ENCODE measurements around the gene KRTCAP3. TPM values are rescaled to one million over a fixed set of nuclear protein-coding genes. Genes with fewer than 3 reads are reported as not detected.

KRTCAP3 gene
- total RNA-seq, 1 donor from 2014 or later = 1.4 TPM

DNA sequence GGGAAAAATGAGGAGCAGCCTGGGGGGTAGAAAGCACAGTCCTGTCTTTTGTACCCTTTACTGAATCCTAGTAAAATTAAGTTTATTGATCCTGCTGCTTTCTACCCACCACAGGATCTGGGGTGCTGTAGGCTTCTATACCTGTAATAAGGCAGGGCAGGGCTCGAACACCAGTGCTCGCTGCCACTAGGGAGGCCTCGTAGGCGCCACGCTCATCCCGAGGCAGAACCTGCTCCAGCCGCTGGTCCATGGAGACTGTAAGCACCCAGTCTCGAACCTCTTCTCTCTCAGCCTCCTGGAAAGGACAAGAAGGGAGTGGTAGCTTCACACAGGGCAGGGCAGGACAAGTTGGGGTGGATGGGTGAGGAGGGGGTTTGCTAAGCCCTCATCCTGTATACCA, 3.0 kb downstream of the KRTCAP3 start:
- Mint-ChIP-seq H3K36me3 (ENCODE audit: low read depth, unreplicated experiment) (peaks cover 36% of the 10 kb centered on the region), H3K4me1 (ENCODE audit: low read depth, unreplicated experiment) (peaks cover 2% of the 10 kb centered on the region), H3K27ac (ENCODE audit: unreplicated experiment) (no peak overlapping the region), H3K27me3 (ENCODE audit: low read depth, unreplicated experiment) (no peaks in the 10 kb centered on the region), H3K4me3 (ENCODE audit: unreplicated experiment) (no peak overlapping the region), H3K9me3 (ENCODE audit: unreplicated experiment) (no peaks in the 10 kb centered on the region)
- H3K4me3 ChIP-seq (ENCODE audit: insufficient read depth, low read depth, low read length) = no peak overlapping the region
- FAIRE-seq (no peak), DNase-seq (ENCODE audit: low read depth) (no peak)
- H3K27me3 ChIP-seq (ENCODE audit: insufficient read depth, low read length) = no peaks in the 10 kb centered on the region
- H3K4me2 ChIP-seq (ENCODE audit: low read length) = no peak overlapping the region
- H3K4me1 ChIP-seq (ENCODE audit: insufficient read depth, low read length) = no peaks in the 10 kb centered on the region
- no peaks in the 10 kb centered on the region for H3K79me2 ChIP-seq (ENCODE audit: insufficient read depth, low read length)
- H2AFZ ChIP-seq (ENCODE audit: low read depth, low read length) = no peak overlapping the region
- TF ChIP-seq, protein P1, sequence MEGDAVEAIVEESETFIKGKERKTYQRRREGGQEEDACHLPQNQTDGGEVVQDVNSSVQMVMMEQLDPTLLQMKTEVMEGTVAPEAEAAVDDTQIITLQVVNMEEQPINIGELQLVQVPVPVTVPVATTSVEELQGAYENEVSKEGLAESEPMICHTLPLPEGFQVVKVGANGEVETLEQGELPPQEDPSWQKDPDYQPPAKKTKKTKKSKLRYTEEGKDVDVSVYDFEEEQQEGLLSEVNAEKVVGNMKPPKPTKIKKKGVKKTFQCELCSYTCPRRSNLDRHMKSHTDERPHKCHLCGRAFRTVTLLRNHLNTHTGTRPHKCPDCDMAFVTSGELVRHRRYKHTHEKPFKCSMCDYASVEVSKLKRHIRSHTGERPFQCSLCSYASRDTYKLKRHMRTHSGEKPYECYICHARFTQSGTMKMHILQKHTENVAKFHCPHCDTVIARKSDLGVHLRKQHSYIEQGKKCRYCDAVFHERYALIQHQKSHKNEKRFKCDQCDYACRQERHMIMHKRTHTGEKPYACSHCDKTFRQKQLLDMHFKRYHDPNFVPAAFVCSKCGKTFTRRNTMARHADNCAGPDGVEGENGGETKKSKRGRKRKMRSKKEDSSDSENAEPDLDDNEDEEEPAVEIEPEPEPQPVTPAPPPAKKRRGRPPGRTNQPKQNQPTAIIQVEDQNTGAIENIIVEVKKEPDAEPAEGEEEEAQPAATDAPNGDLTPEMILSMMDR (IDR thresholded peaks at IDR 0.05; ENCODE audit: insufficient read depth, low read depth, low read length) = no peak
- no peak for TF ChIP-seq EZH2 (IDR thresholded peaks at IDR 0.05; ENCODE audit: insufficient read depth, low read length)
- no peak overlapping the region for H3K27ac ChIP-seq (ENCODE audit: low read depth, low read length)
- no peaks in the 10 kb centered on the region for H3K9me3 ChIP-seq (ENCODE audit: insufficient read depth, low read depth, low read length)
- peaks cover 16% of the 10 kb centered on the region for H4K20me1 ChIP-seq (ENCODE audit: insufficient read depth, low read length)
- H3K36me3 ChIP-seq (ENCODE audit: insufficient read depth, low read length) = peaks cover 24% of the 10 kb centered on the region
- no peak overlapping the region for H3K9ac ChIP-seq (ENCODE audit: low read length)

DNA sequence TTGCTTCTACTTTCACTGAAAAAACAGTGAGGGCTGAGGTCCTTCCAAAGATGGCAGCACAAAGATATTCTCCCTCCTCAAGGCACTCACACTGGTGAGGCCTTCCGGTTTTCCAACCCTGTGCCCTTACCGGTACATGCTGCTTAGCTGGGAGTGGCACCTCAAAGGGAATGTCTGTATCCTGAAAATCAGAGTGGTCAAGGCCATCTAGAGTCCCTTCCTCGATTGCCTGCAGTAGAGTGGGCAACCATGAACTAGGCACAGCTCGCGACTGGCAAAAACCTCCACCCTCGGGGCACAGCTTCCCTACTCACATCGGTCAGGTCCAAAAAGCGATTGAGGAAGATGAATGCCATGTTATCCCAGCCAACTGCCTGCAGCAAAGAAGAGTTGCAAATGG, 3.4 kb downstream of the KRTCAP3 start:
- Histone ChIP-seq H3K9ac (ENCODE audit: low read length) (no peak overlapping the region), H3K79me2 (ENCODE audit: insufficient read depth, low read length) (no peaks in the 10 kb centered on the region), H3K4me2 (ENCODE audit: low read length) (no peak overlapping the region), H2AFZ (ENCODE audit: low read depth, low read length) (no peak overlapping the region), H4K20me1 (ENCODE audit: insufficient read depth, low read length) (peaks cover 12% of the 10 kb centered on the region), H3K9me3 (ENCODE audit: insufficient read depth, low read depth, low read length) (no peaks in the 10 kb centered on the region), H3K4me3 (ENCODE audit: insufficient read depth, low read depth, low read length) (no peak overlapping the region), H3K36me3 (ENCODE audit: insufficient read depth, low read length) (peaks cover 20% of the 10 kb centered on the region), H3K4me1 (ENCODE audit: insufficient read depth, low read length) (no peaks in the 10 kb centered on the region), H3K27ac (ENCODE audit: low read depth, low read length) (no peak overlapping the region), H3K27me3 (ENCODE audit: insufficient read depth, low read length) (no peaks in the 10 kb centered on the region)
- Mint-ChIP-seq H3K36me3 (ENCODE audit: low read depth, unreplicated experiment) (peaks cover 32% of the 10 kb centered on the region), H3K4me1 (ENCODE audit: low read depth, unreplicated experiment) (peaks cover 2% of the 10 kb centered on the region), H3K27ac (ENCODE audit: unreplicated experiment) (no peak overlapping the region), H3K4me3 (ENCODE audit: unreplicated experiment) (no peak overlapping the region), H3K9me3 (ENCODE audit: unreplicated experiment) (no peaks in the 10 kb centered on the region), H3K27me3 (ENCODE audit: low read depth, unreplicated experiment) (no peaks in the 10 kb centered on the region)
- no peak for DNase-seq (ENCODE audit: low read depth)
- TF ChIP-seq, protein P1 (IDR thresholded peaks at IDR 0.05; ENCODE audit: insufficient read depth, low read depth, low read length) = no peak
- no peak for TF ChIP-seq EZH2 (IDR thresholded peaks at IDR 0.05; ENCODE audit: insufficient read depth, low read length)
- FAIRE-seq = no peak

DNA sequence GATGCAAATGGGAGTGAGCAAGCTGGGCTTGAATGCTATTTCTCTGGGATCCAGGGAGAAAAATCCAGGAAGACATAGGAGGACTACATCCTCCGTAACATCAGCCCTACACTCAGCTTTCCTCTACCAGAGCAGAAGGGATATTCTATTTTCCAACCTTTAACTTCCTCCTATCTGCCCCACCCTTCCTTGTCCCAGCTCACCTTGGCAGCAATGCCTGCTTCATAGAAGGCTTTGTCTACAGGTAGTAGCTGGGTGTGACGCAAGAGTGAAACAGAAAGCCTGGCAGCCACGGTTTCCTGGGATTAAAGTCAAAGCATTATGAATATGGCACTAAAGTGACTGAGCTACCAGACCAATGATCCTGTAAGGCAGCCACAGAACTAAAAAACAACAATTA, 3.9 kb downstream of the KRTCAP3 start:
- Histone ChIP-seq H3K9ac (ENCODE audit: low read length) (no peak overlapping the region), H3K27me3 (ENCODE audit: insufficient read depth, low read length) (no peaks in the 10 kb centered on the region), H3K36me3 (ENCODE audit: insufficient read depth, low read length) (peaks cover 15% of the 10 kb centered on the region), H3K4me1 (ENCODE audit: insufficient read depth, low read length) (no peaks in the 10 kb centered on the region), H3K4me3 (ENCODE audit: insufficient read depth, low read depth, low read length) (no peak overlapping the region), H3K27ac (ENCODE audit: low read depth, low read length) (no peak overlapping the region), H4K20me1 (ENCODE audit: insufficient read depth, low read length) (peaks cover 8% of the 10 kb centered on the region), H3K79me2 (ENCODE audit: insufficient read depth, low read length) (no peaks in the 10 kb centered on the region), H3K4me2 (ENCODE audit: low read length) (no peak overlapping the region), H3K9me3 (ENCODE audit: insufficient read depth, low read depth, low read length) (no peaks in the 10 kb centered on the region), H2AFZ (ENCODE audit: low read depth, low read length) (no peak overlapping the region)
- peaks cover 29% of the 10 kb centered on the region for H3K36me3 Mint-ChIP-seq (ENCODE audit: low read depth, unreplicated experiment)
- no peaks in the 10 kb centered on the region for H3K27me3 Mint-ChIP-seq (ENCODE audit: low read depth, unreplicated experiment)
- no peak for TF ChIP-seq EZH2 (IDR thresholded peaks at IDR 0.05; ENCODE audit: insufficient read depth, low read length)
- TF ChIP-seq, protein P1 (IDR thresholded peaks at IDR 0.05; ENCODE audit: insufficient read depth, low read depth, low read length) = no peak
- H3K9me3 Mint-ChIP-seq (ENCODE audit: unreplicated experiment) = no peaks in the 10 kb centered on the region
- H3K4me3 Mint-ChIP-seq (ENCODE audit: unreplicated experiment) = no peak overlapping the region
- H3K27ac Mint-ChIP-seq (ENCODE audit: unreplicated experiment) = no peak overlapping the region
- FAIRE-seq (no peak), DNase-seq (ENCODE audit: low read depth) (no peak)
- no peaks in the 10 kb centered on the region for H3K4me1 Mint-ChIP-seq (ENCODE audit: low read depth, unreplicated experiment)
